ENCODE results near the gene ATP1B4.
"Not testable (repeated sequence)": the region's sequence is repeated elsewhere in the genome, so short reads cannot be mapped to it uniquely, and the experiment has no call there.

ATP1B4 gene

GRCh38 chrX:120361764-120362305 is at the start of gene ATP1B4:
TSS of gene ATP1B4 (plus strand) at chrX:120362089. CDS start at chrX:120362169, 80 bp downstream.
- DNase-seq (ENCODE audit: low spot score) = no peak

DNA sequence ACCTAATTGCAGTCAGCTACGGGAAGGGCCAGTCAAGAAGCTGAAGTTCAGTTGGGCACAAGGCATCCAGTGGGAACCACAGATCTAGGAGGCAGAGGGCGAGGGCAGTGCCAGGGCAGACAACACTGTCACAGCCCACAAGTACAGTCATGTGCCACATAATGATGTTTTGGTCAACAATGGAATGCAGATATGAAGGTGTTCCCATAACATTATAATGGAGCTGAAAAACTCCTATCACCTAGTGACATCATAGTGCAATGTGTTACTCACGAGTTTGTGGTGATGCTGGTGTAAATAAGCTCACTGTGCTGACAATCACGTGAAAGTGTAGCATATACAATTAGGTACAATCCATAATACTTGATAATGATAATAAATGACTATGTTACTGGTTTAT is 46.1 kb upstream of the ATP1B4 start:
- DNase-seq (ENCODE audit: low spot score) = no peak

GRCh38 chrX:120316587-120317283 is 45.2 kb upstream of the ATP1B4 start:
- DNase-seq (ENCODE audit: low spot score) = no peak

DNA sequence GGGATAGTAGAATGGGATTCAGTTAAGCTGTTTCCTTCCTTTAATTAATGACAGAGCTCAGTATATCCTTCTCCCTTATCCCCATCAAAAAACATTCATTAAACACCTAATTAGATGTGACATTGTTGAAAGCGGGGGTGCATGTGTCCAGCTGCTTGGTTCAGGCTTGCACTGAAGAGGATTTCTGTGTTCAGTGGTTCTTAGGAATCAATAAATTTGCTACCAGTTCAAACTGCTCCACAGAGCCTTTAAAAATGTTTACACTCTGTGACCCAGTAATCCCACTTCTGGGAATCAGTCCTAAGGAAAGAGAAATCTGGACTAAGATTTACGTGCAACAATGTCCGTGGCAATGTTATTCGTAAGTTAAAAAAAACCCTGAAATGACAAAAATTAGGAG is 43.5 kb upstream of the ATP1B4 start:
- DNase-seq (ENCODE audit: low spot score) = no peak

DNA sequence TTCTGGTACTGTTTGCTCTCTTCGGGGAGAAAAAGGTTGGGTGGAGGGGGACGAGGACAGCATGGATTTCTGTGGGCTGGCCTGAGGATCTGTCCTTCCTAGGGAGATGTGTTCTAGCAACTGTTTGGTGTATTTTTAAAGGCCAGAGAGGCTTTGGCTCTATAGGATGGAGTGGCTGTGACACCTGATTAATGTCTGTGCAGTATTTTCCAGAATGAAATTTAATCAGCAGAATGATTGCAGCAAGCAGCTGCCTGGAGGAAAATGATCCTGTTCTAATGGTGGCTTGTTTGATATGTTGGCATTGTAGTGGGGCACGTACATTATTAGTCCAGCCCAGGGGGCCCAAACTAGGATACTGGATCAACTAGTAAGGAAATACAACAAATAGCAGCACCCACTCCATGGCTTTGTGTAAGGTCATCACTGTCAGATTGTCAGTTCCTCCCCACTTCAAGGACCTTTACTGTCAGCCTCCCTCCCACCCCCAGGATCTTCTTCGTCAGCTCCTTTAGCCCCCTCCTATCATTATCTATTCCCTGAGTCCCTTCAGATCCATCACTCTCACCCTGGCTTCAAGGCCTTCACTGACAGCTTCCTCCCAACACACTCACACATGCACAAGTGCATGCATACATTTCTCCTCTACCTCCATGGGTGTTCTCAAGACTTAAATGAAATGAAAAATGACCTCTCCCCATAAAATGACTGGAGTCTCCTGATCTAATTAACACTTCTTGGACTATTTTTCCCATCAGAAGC is 40.2 kb upstream of the ATP1B4 start:
- DNase-seq (ENCODE audit: low spot score) = no peak

GRCh38 chrX:120331116-120331515 is 30.8 kb upstream of the ATP1B4 start:
- no peak for DNase-seq (ENCODE audit: low spot score)

DNA sequence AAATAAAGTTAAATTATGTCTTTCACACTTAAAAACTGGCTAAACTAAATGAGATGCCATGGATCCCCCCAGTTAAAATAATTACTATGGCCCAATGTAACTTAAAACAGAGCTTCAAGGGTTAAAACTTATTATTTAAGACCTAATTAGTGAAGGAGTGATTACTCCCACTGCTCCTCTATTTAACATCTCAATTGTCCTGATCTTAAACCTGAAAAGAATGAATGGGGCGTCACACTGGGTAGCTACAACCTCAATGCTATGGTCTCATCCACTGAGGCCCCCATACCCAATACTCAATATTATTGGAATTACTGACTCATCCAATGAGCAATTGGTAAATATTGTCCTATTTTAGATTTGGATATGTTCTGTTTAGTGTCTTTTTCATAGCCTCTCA is 29.5 kb upstream of the ATP1B4 start:
- DNase-seq (ENCODE audit: low spot score) = no peak

- no peak for DNase-seq (ENCODE audit: low spot score)
Measured at GRCh38 chrX:120334151-120334550, 27.7 kb upstream of the ATP1B4 start.

DNA sequence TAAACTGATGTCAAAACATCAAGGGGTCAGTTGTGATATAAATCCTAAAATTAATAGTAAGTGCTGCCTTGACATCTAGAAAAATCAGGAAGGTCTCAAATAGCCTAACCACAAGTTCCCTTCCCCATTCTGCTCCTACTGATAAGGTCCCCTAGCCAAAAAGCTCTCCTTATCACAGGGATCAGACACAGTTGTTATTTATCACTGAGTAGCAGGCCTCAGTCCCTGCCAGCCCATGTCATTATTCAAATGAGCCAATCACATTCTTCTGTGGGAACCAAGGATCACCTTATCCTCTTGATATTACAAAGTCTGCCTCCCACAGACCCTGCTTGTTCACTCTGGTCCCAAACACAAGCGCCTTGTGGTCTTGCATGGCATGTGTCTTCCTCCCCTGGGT is 27.3 kb upstream of the ATP1B4 start:
- DNase-seq (ENCODE audit: low spot score) = no peak

DNA sequence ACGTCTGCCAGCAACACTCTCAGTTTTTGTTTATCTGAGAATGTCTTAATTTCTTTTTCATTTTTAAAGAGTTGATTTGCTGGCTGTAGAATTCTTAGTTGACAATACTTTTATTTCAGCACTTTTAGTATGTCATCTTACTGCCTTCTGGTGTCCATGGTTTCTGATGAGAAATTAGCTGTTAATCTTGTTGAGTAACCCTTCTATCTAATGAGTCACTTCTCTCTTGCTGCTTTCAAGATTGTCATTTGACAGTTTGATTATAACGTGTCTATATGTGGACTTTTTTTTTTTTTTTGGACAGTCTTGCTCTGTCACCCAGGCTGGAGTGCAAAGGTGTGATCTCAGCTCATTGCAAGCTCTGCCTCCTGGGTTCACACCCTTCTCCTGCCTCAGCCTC is 26.6 kb upstream of the ATP1B4 start:
- no peak for DNase-seq (ENCODE audit: low spot score)

DNA sequence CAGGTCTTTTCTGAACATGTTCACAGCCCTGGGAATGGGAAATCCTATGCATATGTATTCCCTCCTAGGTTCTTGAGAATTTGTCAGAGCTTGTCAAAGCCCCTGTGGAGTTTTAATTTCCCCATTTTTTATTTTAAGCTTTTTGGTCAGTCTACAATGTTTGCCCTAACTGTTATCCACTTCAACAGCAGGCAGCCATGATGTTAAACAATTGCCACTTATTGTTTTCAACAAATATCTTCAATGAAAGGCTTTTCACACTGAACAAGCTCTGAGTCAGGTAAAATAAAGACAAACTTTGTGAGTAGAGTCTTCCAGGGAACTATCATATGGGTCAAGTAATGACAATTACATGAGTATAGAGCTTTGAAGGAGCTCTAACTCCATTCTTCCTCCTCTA is 25.0 kb upstream of the ATP1B4 start:
- DNase-seq (ENCODE audit: low spot score) = no peak

DNA sequence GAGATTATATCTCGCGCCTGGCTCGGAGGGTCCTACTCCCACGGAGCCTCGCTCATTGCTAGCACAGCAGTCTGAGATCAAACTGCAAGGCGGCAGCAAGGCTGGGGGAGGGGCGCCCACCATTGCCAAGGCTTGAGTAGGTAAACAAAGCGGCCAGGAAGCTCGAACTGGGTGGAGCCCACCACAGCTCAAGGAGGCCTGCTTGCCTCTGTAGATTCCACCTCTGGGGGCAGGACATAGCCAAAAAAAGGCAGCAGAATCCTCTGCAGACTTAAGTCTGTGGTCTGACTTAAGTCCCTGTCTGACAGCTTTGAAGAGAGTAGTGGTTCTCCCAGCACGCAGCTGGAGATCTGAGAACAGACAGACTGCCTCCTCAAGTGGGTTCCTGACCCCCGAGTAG is 17.3 kb upstream of the ATP1B4 start:
- not testable (repeated sequence) for DNase-seq (ENCODE audit: low spot score)

- no peak for DNase-seq (ENCODE audit: low spot score)
Measured at GRCh38 chrX:120350450-120351138, 11.3 kb upstream of the ATP1B4 start.

GRCh38 chrX:120356084-120356483 is 5.8 kb upstream of the ATP1B4 start:
- no peak for DNase-seq (ENCODE audit: low spot score)

DNA sequence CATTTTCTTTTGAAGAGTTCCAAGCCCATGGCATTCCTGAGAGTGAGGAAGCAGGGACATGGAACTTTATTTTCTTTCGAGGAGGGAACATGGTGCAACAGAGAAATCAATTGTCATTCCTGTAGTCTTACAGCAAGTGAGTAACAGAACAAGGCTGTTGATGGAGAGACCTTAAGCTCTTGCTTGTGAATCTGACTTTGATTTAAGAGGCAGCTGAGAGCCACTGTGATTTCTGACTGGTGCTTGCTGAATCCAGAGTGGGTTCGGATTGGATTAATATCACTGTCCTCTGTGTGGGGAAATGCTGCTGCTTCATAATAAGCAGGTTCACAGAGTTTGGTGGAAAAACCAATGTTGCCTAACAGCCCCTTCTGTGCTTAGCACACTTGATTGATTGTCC is 4.7 kb upstream of the ATP1B4 start:
- no peak for DNase-seq (ENCODE audit: low spot score)

- DNase-seq (ENCODE audit: low spot score) = no peak
Measured at GRCh38 chrX:120358737-120359456, 3.0 kb upstream of the ATP1B4 start.

DNA sequence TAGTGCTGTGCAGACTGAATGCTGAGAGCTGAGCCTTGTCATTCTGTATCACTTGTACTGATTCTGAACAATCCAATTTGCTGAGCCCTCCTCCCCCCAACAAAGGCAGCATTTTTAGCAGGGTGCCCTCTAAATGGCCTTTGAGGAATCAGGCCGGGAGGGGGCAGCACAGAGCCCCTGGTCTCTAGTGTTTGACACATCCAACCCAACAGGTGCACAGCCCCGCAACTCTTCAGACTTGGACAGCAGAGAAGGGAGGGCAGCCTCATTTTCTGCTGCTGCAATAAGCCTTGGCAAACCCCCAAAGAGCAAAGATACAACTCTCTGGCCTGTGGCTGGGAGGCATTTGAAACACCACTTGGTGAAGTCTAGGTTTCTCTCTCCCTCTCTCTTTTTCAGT is 3.4 kb downstream of the ATP1B4 start:
- DNase-seq (ENCODE audit: low spot score) = peak; percentile 31

DNA sequence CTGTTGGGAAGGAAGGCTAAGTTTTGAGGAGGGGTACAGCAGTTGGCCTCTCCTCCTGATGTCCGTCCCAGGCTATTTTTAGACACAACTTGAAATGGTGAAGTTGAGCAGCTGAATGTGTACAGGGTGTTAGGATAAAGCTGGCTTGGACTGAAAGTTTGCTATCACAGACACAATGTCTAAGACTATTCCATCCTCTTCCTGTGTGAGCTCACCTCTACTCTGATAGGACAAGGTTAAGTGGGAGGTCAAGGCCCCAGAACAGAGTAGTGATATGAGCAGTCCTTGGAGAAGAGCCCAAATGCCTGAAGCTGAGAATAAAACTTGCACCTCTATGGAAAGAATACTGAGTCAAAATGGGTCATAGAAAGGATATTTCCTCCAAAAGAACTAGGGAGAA is 4.1 kb downstream of the ATP1B4 start:
- DNase-seq (ENCODE audit: low spot score) = no peak

- no peak for DNase-seq (ENCODE audit: low spot score)
Measured at GRCh38 chrX:120366794-120367193, 4.9 kb downstream of the ATP1B4 start.

DNA sequence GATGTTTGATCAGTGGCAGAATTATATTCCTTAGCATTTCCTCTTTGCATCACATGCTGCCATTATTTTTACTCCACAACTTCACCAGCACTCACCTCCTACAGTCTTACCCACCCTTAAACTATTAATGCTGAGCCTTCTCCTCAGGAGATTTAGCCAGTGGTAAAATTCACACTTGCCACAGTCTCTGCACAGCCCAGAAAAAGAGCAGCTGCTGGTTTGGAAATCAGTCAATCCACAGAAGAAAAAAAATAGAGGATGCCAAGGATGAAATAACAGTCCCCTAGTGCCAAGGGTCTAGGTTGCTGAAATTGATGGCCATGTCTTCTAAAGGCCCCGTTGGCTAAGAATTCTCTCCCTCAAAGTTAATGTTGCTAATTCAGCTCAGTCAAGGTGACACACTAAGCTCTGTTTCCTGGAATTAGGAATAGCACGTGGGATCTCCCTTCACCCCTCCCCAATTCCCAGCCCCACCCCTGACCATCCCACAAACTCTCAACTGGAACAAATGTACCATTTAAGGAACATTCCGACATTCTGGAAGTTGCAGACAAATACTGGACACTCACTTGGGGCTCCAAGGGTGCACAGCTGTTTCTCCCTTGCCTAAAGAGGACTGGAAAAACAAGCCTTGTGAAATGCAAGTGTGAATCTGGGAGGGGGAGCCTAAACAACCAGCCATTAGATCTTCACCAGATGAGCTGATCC is 5.7 kb downstream of the ATP1B4 start:
- DNase-seq (ENCODE audit: low spot score) = no peak

DNA sequence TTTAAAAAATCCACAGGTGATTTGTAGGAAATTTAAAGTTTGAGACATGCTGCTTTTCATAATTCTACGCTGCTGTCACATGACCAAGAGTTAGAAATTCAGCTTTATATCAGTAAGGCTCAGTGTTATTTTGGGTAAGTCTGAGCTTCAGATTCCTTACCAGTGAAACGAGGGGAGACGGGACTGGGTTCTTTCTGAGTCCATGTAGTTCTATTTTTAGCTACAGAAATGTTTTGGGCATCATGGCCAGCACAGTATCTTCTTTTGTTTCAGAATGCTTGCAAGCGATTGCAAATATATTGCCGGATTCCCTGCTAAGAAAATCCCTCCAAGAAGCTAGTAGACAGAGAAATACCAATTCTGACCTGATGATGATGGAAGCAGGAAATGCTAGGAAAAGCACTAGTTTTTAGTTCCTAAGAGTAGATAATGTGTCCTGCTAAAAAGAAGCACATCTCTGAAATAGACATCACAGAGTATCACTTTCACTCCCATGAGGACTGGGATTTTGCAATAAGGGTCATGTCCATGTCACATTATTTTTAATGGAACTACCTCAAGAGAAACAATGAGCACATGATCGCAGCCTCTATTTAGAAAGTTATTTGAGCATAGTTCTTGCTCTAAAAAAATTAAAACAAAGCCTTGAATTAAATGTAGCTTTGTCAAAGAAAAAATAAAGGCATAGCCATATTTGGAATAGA is 10.9 kb downstream of the ATP1B4 start:
- no peak for DNase-seq (ENCODE audit: low spot score)
